ENCODE data around the gene LAMA3.

DNA sequence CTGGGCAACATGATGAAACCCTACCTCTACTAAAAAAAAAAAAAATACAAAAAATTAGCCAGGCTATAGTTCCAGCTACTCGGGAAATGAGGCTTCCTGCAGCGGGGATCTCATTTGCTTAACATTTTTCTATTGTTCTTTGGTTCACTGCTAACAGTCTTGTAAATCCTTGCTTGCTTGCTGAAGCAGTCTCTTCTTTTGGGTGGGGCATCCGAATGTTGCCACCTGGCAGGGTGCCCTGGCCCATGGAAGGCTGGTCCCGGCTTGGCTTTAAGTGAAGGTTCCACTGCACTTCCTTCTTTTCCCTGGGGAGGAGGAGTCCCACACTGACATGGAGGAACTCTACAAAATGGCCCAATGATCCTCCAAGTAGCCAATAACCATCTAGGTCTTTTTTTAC, 20.5 kb upstream of the LAMA3 start:
- TF ChIP-seq, protein P1, sequence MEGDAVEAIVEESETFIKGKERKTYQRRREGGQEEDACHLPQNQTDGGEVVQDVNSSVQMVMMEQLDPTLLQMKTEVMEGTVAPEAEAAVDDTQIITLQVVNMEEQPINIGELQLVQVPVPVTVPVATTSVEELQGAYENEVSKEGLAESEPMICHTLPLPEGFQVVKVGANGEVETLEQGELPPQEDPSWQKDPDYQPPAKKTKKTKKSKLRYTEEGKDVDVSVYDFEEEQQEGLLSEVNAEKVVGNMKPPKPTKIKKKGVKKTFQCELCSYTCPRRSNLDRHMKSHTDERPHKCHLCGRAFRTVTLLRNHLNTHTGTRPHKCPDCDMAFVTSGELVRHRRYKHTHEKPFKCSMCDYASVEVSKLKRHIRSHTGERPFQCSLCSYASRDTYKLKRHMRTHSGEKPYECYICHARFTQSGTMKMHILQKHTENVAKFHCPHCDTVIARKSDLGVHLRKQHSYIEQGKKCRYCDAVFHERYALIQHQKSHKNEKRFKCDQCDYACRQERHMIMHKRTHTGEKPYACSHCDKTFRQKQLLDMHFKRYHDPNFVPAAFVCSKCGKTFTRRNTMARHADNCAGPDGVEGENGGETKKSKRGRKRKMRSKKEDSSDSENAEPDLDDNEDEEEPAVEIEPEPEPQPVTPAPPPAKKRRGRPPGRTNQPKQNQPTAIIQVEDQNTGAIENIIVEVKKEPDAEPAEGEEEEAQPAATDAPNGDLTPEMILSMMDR (IDR thresholded peaks at IDR 0.05) = no peak
- no peak for TF ChIP-seq EP300 (IDR thresholded peaks at IDR 0.05)
